ENCODE measurements around the gene MAP7D3. TPM values are rescaled to one million over a fixed set of nuclear protein-coding genes. Genes with fewer than 3 reads are reported as not detected.
"Not testable (repeated sequence)": the region's sequence is repeated elsewhere in the genome, so short reads cannot be mapped to it uniquely, and the experiment has no call there.

Gene MAP7D3
- total and polyA plus RNA-seq, 10 of the 15 experiments (the other 5 are each of a cell fraction or from before 2014, with no cell fraction given) = 9.1 to 24.0 (median 11.0) TPM

DNA sequence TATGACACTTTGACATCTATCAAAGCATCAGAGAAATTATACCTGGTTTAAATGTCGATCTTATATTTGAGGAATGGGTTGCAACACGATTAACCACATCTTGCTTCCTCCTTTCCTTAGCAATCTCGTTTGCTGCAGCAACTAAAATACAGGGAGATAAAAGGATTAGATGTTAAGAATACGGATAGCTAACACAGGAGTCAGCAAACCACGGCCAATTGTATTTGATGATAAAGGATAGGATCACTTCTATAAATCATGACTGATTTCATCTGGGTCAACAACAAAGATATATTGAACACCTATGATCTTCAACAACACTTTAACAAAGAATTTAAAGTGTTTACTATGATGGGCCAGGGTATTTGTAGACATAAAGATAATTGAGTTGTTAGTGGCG, 5.0 kb downstream of the MAP7D3 start (continued):
- TF ChIP-seq PRDM15 (CRISPR knock-in tag; IDR thresholded peaks at IDR 0.05) (no peak), PAX8 (IDR thresholded peaks at IDR 0.05) (no peak), BMI1 (IDR thresholded peaks at IDR 0.05; ENCODE audit: borderline replicate concordance) (no peak), RELA (IDR thresholded peaks at IDR 0.05; ENCODE audit: borderline replicate concordance, partially characterized antibody) (no peak), POLR2AphosphoS5 (IDR thresholded peaks at IDR 0.05; ENCODE audit: low read length) (no peak), RAD21 (IDR thresholded peaks at IDR 0.05; ENCODE audit: insufficient read depth, low read depth, low read length) (no peak), PBX3 (IDR thresholded peaks at IDR 0.05; ENCODE audit: insufficient replicate concordance, low read depth, low read length) (no peak), SRF (IDR thresholded peaks at IDR 0.05; ENCODE audit: low read depth in 2 of 2, low read length in 2 of 2) (no peak)
- TF ChIP-seq, protein P1, sequence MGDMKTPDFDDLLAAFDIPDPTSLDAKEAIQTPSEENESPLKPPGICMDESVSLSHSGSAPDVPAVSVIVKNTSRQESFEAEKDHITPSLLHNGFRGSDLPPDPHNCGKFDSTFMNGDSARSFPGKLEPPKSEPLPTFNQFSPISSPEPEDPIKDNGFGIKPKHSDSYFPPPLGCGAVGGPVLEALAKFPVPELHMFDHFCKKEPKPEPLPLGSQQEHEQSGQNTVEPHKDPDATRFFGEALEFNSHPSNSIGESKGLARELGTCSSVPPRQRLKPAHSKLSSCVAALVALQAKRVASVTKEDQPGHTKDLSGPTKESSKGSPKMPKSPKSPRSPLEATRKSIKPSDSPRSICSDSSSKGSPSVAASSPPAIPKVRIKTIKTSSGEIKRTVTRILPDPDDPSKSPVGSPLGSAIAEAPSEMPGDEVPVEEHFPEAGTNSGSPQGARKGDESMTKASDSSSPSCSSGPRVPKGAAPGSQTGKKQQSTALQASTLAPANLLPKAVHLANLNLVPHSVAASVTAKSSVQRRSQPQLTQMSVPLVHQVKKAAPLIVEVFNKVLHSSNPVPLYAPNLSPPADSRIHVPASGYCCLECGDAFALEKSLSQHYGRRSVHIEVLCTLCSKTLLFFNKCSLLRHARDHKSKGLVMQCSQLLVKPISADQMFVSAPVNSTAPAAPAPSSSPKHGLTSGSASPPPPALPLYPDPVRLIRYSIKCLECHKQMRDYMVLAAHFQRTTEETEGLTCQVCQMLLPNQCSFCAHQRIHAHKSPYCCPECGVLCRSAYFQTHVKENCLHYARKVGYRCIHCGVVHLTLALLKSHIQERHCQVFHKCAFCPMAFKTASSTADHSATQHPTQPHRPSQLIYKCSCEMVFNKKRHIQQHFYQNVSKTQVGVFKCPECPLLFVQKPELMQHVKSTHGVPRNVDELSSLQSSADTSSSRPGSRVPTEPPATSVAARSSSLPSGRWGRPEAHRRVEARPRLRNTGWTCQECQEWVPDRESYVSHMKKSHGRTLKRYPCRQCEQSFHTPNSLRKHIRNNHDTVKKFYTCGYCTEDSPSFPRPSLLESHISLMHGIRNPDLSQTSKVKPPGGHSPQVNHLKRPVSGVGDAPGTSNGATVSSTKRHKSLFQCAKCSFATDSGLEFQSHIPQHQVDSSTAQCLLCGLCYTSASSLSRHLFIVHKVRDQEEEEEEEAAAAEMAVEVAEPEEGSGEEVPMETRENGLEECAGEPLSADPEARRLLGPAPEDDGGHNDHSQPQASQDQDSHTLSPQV (IDR thresholded peaks at IDR 0.05) = no peak
- TF ChIP-seq, protein P2, sequence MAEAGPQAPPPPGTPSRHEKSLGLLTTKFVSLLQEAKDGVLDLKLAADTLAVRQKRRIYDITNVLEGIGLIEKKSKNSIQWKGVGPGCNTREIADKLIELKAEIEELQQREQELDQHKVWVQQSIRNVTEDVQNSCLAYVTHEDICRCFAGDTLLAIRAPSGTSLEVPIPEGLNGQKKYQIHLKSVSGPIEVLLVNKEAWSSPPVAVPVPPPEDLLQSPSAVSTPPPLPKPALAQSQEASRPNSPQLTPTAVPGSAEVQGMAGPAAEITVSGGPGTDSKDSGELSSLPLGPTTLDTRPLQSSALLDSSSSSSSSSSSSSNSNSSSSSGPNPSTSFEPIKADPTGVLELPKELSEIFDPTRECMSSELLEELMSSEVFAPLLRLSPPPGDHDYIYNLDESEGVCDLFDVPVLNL (IDR thresholded peaks at IDR 0.05; ENCODE audit: low read depth, low read length) = no peak

GRCh38 chrX:136237849-136238248, 13.4 kb downstream of the MAP7D3 start:
- H3K36me3 ChIP-seq (ENCODE audit: control insufficient read depth in 2 of 2, insufficient read depth in 2 of 2, low read length in 1 of 2); H3K4me1 ChIP-seq (ENCODE audit: control insufficient read depth, insufficient read depth, low read length); H3K27ac ChIP-seq (ENCODE audit: control insufficient read depth, insufficient read depth); ATAC-seq; H2AFZ ChIP-seq (ENCODE audit: control insufficient read depth, low read depth, low read length); RAD21 ChIA-PET (ENCODE audit: unreplicated experiment); SMC1A ChIA-PET (ENCODE audit: uncharacterized antibody, unreplicated experiment); DNase-seq (ENCODE audit: low read depth, low spot score); in situ Hi-C loops (cut with MboI); H3K9me3 ChIP-seq (replicated peaks; ENCODE audit: control insufficient read depth, insufficient read depth, low read length); H3K79me2 ChIP-seq (ENCODE audit: control insufficient read depth, insufficient read depth, low read length); H3K27me3 ChIP-seq (replicated peaks in 1 of 2; ENCODE audit: control insufficient read depth in 2 of 2, insufficient read depth in 2 of 2, low read length in 1 of 2); H3K4me2 ChIP-seq (ENCODE audit: control insufficient read depth, insufficient read depth); POLR2A ChIA-PET; intact Hi-C loops (cut with micrococcal nuclease; ENCODE audit: unreplicated experiment); H4K20me1 ChIP-seq (ENCODE audit: control insufficient read depth, insufficient read depth); CTCF ChIA-PET; BruUV-seq (replicated peaks); H3K4me3 ChIP-seq; FAIRE-seq; H3K9ac ChIP-seq (ENCODE audit: control insufficient read depth, insufficient read depth, low read length): not testable (repeated sequence)
- WGBS (ENCODE audit: insufficient coverage, insufficient replicate concordance, low lambda C conversion rate, missing lambda C conversion rate) = 60% methylated on average over 1 of the region's 4 CpGs

All from GM12878 (cell line).